Panc1 (cell line): ENCODE measurements around the gene IRX3. TPM values are rescaled to one million over a fixed set of nuclear protein-coding genes. Genes with fewer than 3 reads are reported as not detected.

Experiments
- ATAC-seq: fragments of 200-7000 bp; cut with Tn5 transposase; 2 replicates; pipeline ENCODE4 v1.9.1; 2020; ENCODE audit warnings: mild to moderate bottlenecking, moderate library complexity
- BruUV-seq: library from RNA; stranded (reverse); fragments of 400-500 nt; replicated peaks from 2 replicates; lab custom pipeline; 2021; lab: Mats Ljungman, UMichigan
- CTCF ChIA-PET: fragments of 300-600 bp; sonication (Branson Sonifier 250); formaldehyde crosslinking; loops from one replicate; lab custom pipeline; 2022; ENCODE audit warnings: antibody characterized with exemption; lab: Charles Lee
- POLR2A ChIA-PET: fragments of 300-600 bp; sonication (Branson Sonifier 250); formaldehyde crosslinking; loops from one replicate; lab custom pipeline; 2022; ENCODE audit warnings: antibody characterized with exemption; lab: Charles Lee
- DNase-seq: peaks from one replicate; pipeline ENCODE4 v3.0.0-alpha.2; 2010; ENCODE audit warnings: low read depth, low spot score
- H3K27ac ChIP-seq: 2 replicates; pipeline ENCODE4 v1.5.1; 2011; ENCODE audit warnings: mild to moderate bottlenecking, low read length, inconsistent platforms
- H3K27me3 ChIP-seq: fragments of 200-500 bp; sonication (Bioruptor generic); 2 replicates; pipeline ENCODE4 v1.6.0; 2014; ENCODE audit warnings: low read length, inconsistent platforms; ENCODE audit not compliant: control insufficient read depth, insufficient read depth
- H3K36me3 ChIP-seq: fragments of 200-500 bp; sonication (Bioruptor generic); 2 replicates; pipeline ENCODE4 v1.5.1; 2014; ENCODE audit warnings: inconsistent platforms, mild to moderate bottlenecking, low read length, moderate library complexity; ENCODE audit not compliant: control insufficient read depth, insufficient read depth
- H3K4me1 ChIP-seq: 2 replicates; pipeline ENCODE4 v1.5.1; 2011; ENCODE audit warnings: inconsistent platforms, mild to moderate bottlenecking, low read length, moderate library complexity; ENCODE audit not compliant: control insufficient read depth, insufficient read depth
- H3K4me3 ChIP-seq, 2 experiments: 2 replicates each; pipeline ENCODE4 v1.5.1; 2011 to 2012; ENCODE audit warnings: low read depth in 2 of 2, low read length in 2 of 2, mild to moderate bottlenecking in 2 of 2, inconsistent platforms in 1 of 2, moderate library complexity in 1 of 2
- H3K9me3 ChIP-seq: fragments of 200-500 bp; sonication (Bioruptor generic); 2 replicates; pipeline ENCODE4 v1.5.1; 2014; ENCODE audit warnings: low read depth, mild to moderate bottlenecking, inconsistent platforms, low read length, moderate library complexity; ENCODE audit not compliant: control insufficient read depth, insufficient read depth
- POLR2AphosphoS5 ChIP-seq: IDR thresholded peaks from 2 replicates; pipeline ENCODE4 v1.6.1; 2012; ENCODE audit warnings: mild to moderate bottlenecking, low read depth, low read length, moderate library complexity
- SIN3A ChIP-seq: IDR thresholded peaks from 2 replicates; pipeline ENCODE4 v1.6.1; 2012; ENCODE audit warnings: low read depth, mild to moderate bottlenecking, low read length, moderate library complexity, borderline replicate concordance; ENCODE audit not compliant: insufficient read depth
- TCF7L2 ChIP-seq: IDR thresholded peaks from 2 replicates; pipeline ENCODE4 v1.6.1; 2011; ENCODE audit warnings: mild to moderate bottlenecking, low read depth, low read length, inconsistent platforms
- in situ Hi-C: cut with HindIII; loops from 2 replicates; pipeline ENCODE4 v1.10.0; 2016; ENCODE audit warnings: low sequenced_read_pairs, low pct_unique_long_range_greater_than_20kb
- intact Hi-C: fragments of 100-400 bp; cut with micrococcal nuclease; formaldehyde crosslinking; loops from one replicate; pipeline ENCODE4 v1.10.0; 2022; ENCODE audit not compliant: unreplicated experiment
- total RNA-seq: library from RNA; stranded (reverse); gene quantifications from one replicate; pipeline ENCODE4 v1.2.1, GENCODE V29; 2021; ENCODE audit not compliant: unreplicated experiment
- TF ChIP-seq, protein P1 (sequence below): fragments of 450-650 bp; IDR thresholded peaks from 2 replicates; pipeline ENCODE4 v1.5.1; 2017; ENCODE audit warnings: mild to moderate bottlenecking
- TF ChIP-seq, protein P2 (sequence below), 2 experiments: IDR thresholded peaks; 2 replicates each; pipeline ENCODE4 v1.6.1; 2011 to 2012; ENCODE audit warnings: low read depth in 2 of 2, control low read depth in 1 of 2, low read length in 1 of 2, mild to moderate bottlenecking in 1 of 2, moderate library complexity in 1 of 2; ENCODE audit not compliant: insufficient read depth in 1 of 2

The IRX3 gene
- total RNA-seq, 1 experiment from 2014 or later, result 7.0 TPM

DNA sequence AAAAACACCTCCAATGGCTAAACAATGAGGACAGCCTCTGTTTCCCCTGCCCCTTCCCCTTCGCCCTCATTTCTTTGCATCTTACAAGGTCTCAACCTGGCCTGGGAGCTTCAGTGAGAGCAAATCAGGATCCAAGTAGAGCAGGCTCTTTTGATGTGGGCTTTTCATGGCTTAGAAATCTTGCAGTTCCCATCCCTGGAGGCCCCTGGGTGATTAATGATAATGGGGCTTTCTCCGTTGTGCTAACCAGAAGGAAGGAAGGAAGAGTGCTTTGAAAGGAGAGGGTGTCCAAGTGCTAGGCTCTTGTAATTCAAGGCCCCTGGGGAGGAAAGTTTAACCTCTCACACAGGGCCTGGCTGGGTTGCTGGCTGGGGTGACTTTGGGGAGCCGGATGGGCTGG is 18.5 kb upstream of the IRX3 start:
- DNase-seq (no peak), ATAC-seq (no peak)
- POLR2A ChIA-PET, result no interaction called here
- no TSS peak for BruUV-seq
- Histone ChIP-seq H3K9me3 (no peaks in the 10 kb centered on the region), H3K27ac (no peak overlapping the region), H3K36me3 (no peaks in the 10 kb centered on the region), H3K27me3 (no peaks in the 10 kb centered on the region), H3K4me1 (no peaks in the 10 kb centered on the region), H3K4me3 (no peak overlapping the region)
- in situ Hi-C loops (no loop called here), intact Hi-C loops (no loop called here)
- CTCF ChIA-PET, result no interaction called here
- TF ChIP-seq SIN3A (no peak), TCF7L2 (no peak), POLR2AphosphoS5 (no peak)
- TF ChIP-seq, protein P1, sequence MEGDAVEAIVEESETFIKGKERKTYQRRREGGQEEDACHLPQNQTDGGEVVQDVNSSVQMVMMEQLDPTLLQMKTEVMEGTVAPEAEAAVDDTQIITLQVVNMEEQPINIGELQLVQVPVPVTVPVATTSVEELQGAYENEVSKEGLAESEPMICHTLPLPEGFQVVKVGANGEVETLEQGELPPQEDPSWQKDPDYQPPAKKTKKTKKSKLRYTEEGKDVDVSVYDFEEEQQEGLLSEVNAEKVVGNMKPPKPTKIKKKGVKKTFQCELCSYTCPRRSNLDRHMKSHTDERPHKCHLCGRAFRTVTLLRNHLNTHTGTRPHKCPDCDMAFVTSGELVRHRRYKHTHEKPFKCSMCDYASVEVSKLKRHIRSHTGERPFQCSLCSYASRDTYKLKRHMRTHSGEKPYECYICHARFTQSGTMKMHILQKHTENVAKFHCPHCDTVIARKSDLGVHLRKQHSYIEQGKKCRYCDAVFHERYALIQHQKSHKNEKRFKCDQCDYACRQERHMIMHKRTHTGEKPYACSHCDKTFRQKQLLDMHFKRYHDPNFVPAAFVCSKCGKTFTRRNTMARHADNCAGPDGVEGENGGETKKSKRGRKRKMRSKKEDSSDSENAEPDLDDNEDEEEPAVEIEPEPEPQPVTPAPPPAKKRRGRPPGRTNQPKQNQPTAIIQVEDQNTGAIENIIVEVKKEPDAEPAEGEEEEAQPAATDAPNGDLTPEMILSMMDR, result no peak
- TF ChIP-seq, protein P2, sequence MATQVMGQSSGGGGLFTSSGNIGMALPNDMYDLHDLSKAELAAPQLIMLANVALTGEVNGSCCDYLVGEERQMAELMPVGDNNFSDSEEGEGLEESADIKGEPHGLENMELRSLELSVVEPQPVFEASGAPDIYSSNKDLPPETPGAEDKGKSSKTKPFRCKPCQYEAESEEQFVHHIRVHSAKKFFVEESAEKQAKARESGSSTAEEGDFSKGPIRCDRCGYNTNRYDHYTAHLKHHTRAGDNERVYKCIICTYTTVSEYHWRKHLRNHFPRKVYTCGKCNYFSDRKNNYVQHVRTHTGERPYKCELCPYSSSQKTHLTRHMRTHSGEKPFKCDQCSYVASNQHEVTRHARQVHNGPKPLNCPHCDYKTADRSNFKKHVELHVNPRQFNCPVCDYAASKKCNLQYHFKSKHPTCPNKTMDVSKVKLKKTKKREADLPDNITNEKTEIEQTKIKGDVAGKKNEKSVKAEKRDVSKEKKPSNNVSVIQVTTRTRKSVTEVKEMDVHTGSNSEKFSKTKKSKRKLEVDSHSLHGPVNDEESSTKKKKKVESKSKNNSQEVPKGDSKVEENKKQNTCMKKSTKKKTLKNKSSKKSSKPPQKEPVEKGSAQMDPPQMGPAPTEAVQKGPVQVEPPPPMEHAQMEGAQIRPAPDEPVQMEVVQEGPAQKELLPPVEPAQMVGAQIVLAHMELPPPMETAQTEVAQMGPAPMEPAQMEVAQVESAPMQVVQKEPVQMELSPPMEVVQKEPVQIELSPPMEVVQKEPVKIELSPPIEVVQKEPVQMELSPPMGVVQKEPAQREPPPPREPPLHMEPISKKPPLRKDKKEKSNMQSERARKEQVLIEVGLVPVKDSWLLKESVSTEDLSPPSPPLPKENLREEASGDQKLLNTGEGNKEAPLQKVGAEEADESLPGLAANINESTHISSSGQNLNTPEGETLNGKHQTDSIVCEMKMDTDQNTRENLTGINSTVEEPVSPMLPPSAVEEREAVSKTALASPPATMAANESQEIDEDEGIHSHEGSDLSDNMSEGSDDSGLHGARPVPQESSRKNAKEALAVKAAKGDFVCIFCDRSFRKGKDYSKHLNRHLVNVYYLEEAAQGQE (IDR thresholded peaks at IDR 0.05; ENCODE audit: insufficient read depth in 1 of 2, low read depth in 2 of 2, low read length in 1 of 2), result no peak

DNA sequence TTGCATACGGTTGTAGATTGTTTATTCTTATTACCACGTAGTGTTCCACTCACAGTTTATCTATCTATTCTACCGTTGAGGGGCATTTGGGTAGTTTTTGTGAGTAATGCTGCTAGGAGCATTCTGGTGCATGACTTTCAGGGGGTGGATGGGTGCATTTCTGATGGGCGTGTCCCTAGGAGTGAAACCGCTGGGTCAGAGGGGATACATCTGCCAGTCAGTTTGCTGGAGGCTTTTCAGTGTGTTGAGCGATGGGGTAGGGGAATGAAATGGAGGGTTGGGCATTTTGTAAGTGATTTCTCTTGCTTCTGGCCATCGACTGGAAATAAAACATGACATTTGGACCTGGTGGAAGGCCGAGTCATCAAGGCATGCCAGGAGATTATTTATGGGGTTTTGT is 17.0 kb upstream of the IRX3 start:
- TF ChIP-seq POLR2AphosphoS5 (no peak), SIN3A (no peak)
- H3K27me3 ChIP-seq, result no peaks in the 10 kb centered on the region
- no TSS peak for BruUV-seq

DNA sequence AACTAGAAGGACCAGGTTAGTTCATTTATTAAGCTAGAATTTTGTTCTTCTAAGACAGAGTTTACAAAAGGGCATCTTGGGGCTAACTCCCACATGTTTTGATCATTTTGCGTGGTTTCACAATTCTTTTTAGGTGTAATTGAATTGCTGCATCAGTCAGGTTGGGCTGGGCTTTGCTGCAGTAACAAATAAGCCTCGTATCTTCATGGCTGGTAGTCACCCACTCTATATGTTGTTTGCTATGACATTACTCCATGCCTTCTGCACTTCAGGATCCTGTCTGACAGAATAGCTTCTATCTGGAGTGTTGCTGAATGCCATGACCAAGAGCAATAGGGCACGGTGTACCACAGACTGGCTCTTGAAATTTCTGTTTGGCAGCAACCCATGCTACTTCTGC is 10.6 kb upstream of the IRX3 start:
- TF ChIP-seq, protein P2 (IDR thresholded peaks at IDR 0.05; ENCODE audit: insufficient read depth in 1 of 2, low read depth in 2 of 2, low read length in 1 of 2), result no peak
- TF ChIP-seq, protein P1, result no peak
- TF ChIP-seq SIN3A (no peak), POLR2AphosphoS5 (no peak), TCF7L2 (no peak)
- in situ Hi-C loops (no loop called here), intact Hi-C loops (no loop called here)
- Histone ChIP-seq H3K9me3 (no peaks in the 10 kb centered on the region), H3K4me3 (no peak overlapping the region), H3K4me1 (no peaks in the 10 kb centered on the region), H3K27me3 (no peaks in the 10 kb centered on the region), H3K27ac (no peak overlapping the region), H3K36me3 (no peaks in the 10 kb centered on the region)
- BruUV-seq, result no TSS peak
- ATAC-seq, result no peak
- POLR2A ChIA-PET, result no interaction called here
- no peak for DNase-seq
- CTCF ChIA-PET, result no interaction called here

More for the DNA sequence above, 17.0 kb upstream of the IRX3 start:
- Histone ChIP-seq H3K4me3 (no peak overlapping the region), H3K27ac (no peak overlapping the region), H3K4me1 (no peaks in the 10 kb centered on the region), H3K36me3 (no peaks in the 10 kb centered on the region), H3K9me3 (no peaks in the 10 kb centered on the region)
- ATAC-seq (no peak), DNase-seq (no peak)
- in situ Hi-C loops, result no loop called here
- intact Hi-C loops, result no loop called here
- POLR2A ChIA-PET, result interaction anchor here (0.7 kb wide), 1 partner anchor 166 kb away, joined by 3 read pairs; no protein-coding TSS in a partner anchor
- CTCF ChIA-PET, result no interaction called here
